Stimulated activated CD8-positive, alpha-beta memory T cell treated with anti-CD3 and anti-CD28 coated beads, Interleukin-4, amount 100 ng/mL, for 1 hour (primary cell): ENCODE results near the gene LHX5.

ENCODE experiments used
- DNase-seq, 2 donors: peaks; one replicate each; pipeline ENCODE4 v3.0.0-alpha.2; 2020; ENCODE audit warnings: low read depth in 2 of 2, low spot score in 1 of 2

The LHX5 gene

DNA sequence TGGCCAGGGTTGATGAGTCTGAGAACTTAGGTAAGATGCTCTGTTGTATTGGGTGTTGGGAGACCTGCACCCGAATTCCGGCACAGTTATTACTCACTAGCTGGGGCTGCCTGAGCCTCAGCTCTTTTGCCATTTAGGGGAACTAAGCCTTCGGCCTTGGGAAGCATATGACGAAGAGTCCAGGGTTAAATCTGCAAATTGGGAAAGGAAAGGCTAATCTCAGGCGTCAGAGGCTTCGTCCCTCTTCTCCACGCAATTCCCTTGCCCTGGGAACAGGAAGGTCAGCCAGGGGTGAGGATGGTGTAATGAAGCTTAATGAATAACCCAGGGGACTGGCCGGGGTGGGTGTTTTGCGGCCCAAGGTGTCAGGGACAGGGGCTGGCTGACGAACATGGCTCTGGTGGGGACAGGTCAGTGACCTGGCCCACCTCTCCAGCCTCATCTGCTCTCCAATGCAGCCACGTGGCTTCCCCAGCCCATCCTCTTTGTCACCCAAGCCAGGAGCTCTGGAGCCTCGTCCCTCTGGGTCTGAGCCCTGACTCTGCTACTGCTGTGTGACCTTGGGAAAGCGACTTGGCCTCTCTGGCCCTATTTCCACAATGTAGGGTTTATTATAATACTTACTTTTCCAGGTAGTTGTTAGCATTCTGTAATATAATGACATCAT lies 53.3 kb downstream of the LHX5 start:
- DNase-seq: no peak

DNA sequence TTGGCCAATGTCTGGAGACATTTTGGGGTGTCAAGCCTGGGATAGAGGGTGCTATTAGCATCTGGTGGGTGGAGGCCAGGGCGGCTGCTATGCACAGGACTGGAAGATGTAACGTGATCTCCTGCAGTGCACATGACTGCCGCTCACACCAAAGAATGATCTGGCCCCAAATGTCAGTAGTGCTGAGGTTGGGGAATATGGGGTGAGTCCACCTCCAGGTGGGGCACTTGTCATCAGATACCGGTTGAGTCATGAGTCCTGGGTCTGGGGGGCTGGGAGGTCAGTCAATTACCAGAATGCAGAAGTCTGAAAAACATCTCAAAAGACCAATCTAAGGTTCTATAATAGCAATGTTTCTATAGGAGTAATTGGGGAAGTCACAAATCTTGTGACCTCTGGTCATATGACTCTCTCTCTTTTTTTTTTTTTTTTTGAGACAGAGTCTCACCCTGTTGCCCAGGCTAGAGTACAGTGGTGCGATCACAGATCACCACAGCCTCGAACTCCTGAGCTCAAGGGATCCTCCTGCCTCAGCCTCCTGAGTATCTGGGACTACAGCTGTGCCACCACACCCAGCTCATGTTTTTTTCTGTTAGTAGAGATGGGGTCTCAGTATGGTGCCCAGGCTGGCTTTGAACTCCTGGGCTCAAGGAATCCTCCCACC lies 55.4 kb downstream of the LHX5 start:
- no peak for DNase-seq

DNA sequence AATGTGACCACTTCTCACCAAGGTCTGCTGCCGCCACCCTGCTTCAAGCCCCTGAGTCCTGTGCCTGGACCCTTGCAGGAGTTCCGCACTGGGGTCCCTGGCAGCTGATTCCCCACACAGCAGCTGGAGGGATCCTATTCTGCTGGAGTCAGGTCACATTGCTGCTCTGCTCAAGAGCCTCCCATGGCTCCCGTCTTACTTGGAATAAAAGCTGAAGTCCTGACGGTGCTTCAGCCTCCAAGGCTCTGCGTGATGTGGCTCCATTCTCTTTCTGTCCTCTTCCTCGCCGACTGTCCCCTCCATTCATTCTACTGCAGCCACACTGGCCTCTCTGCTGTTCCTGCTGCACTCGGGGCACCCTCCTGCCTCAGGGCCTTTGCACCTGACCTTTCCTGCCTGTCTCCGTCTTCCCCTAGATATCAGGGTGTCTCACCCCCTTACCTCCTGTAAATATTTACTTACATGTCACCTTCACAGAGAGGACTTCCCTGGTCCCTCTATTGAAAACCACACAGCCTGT lies 57.1 kb downstream of the LHX5 start:
- no peak for DNase-seq

DNA sequence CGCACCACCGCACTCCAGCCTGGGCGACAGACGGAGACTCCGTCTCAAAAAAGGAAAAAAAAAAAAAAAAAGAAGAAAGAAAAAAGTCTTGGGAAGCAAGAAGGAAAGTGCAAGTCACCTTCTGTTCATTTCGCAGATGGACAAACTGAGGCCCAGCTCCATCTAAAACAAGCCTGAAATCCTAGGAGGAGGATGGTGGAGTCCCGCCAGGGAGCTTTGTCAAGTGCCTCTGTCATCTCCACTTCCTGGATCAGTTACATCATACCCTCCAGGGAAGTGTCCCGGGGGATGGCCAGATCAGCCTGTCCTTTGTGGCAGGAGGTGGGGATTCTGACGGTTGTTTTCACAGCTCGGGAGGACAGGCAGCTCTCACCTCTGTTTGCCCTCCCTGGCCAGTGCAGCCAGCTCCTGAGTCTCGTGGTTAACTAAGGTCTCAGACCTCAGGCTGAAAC lies 58.2 kb downstream of the LHX5 start:
- DNase-seq: no peak
